ENCODE data around the gene FKBP1B. TPM values are rescaled to one million over a fixed set of nuclear protein-coding genes. Genes with fewer than 3 reads are reported as not detected.

FKBP1B gene
- polyA plus RNA-seq, 1 of the 3 experiments (the other 2 are of a cell fraction) = 69.7 TPM

- TF ChIP-seq, protein P1, sequence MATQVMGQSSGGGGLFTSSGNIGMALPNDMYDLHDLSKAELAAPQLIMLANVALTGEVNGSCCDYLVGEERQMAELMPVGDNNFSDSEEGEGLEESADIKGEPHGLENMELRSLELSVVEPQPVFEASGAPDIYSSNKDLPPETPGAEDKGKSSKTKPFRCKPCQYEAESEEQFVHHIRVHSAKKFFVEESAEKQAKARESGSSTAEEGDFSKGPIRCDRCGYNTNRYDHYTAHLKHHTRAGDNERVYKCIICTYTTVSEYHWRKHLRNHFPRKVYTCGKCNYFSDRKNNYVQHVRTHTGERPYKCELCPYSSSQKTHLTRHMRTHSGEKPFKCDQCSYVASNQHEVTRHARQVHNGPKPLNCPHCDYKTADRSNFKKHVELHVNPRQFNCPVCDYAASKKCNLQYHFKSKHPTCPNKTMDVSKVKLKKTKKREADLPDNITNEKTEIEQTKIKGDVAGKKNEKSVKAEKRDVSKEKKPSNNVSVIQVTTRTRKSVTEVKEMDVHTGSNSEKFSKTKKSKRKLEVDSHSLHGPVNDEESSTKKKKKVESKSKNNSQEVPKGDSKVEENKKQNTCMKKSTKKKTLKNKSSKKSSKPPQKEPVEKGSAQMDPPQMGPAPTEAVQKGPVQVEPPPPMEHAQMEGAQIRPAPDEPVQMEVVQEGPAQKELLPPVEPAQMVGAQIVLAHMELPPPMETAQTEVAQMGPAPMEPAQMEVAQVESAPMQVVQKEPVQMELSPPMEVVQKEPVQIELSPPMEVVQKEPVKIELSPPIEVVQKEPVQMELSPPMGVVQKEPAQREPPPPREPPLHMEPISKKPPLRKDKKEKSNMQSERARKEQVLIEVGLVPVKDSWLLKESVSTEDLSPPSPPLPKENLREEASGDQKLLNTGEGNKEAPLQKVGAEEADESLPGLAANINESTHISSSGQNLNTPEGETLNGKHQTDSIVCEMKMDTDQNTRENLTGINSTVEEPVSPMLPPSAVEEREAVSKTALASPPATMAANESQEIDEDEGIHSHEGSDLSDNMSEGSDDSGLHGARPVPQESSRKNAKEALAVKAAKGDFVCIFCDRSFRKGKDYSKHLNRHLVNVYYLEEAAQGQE (IDR thresholded peaks at IDR 0.05; ENCODE audit: low read depth, low read length) = no peak
- TF ChIP-seq SIN3A (IDR thresholded peaks at IDR 0.05; ENCODE audit: borderline replicate concordance, low read depth, low read length) = peak; percentile 29; the same call in 1 of the 2 replicates
- no peak for TF ChIP-seq FOSL2 (IDR thresholded peaks at IDR 0.05; ENCODE audit: borderline replicate concordance, low read depth)
Measured at GRCh38 chr2:24076849-24077534, 27.5 kb downstream of the FKBP1B start (continued).

DNA sequence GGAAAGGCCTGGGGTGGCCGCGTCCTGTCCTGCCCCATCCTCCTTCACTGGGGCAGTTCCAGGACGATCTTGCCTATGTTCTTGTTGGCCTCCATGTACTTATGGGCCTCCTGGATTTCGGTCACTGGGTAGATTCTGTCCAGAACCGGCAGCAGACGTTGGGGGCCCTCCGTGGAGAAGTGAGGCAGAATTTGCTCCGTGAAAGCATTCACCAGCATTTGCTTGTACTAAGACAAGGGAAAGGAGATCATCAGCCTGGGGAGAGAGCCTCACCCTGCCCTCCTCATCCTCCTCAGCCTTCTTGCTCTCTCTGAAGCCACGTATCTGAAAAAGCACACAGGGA, 28.0 kb downstream of the FKBP1B start:
- Histone ChIP-seq H2AFZ (ENCODE audit: low read depth) (0 out of 2 replicates have a peak overlapping the region, but pooled peaks have one; percentile 4), H4K20me1 (ENCODE audit: insufficient read depth) (no peaks in the 10 kb centered on the region), H3K27ac (ENCODE audit: low read depth in 2 of 2, low read length in 1 of 2) (peak overlapping the region; percentile 3 to 19; a peak in 3 of 4 replicates), H3K36me3 (replicated peaks in 1 of 2; ENCODE audit: control insufficient read depth in 1 of 2, insufficient read depth in 2 of 2, low read length in 1 of 2) (peaks cover 40 to 45% of the 10 kb centered on the region in 2 experiments), H3K9ac (peak overlapping the region; percentile 76), H3F3A (replicated peaks; ENCODE audit: insufficient read depth) (peaks cover 30% of the 10 kb centered on the region), H3K27me3 (ENCODE audit: insufficient read depth) (no peaks in the 10 kb centered on the region), H3K9me2 (no peaks in the 10 kb centered on the region), H3K4me3 (ENCODE audit: low read depth in 2 of 2, low read length in 1 of 2) (peak overlapping the region; percentile 82), H3K4me1 (ENCODE audit: control insufficient read depth in 1 of 2, insufficient read depth in 2 of 2, low read depth in 1 of 2, low read length in 1 of 2) (peaks cover 7% of the 10 kb centered on the region in 2 experiments; a peak in 2 of 4 replicates), H3K9me3 (no peaks in the 10 kb centered on the region), H3K79me2 (ENCODE audit: insufficient read depth) (peaks cover 38% of the 10 kb centered on the region), H3K4me2 (peak overlapping the region; percentile 85)
- POLR2A ChIA-PET = interaction anchor here (1.6 to 2.0 kb wide), 3 partner anchors 30 to 151 kb away, joined by 5 to 25 read pairs (median 16); partner anchors contain the start of genes ATAD2B, UBXN2A and WDCP
- no peak for DNase-seq
- TF ChIP-seq, protein P2, sequence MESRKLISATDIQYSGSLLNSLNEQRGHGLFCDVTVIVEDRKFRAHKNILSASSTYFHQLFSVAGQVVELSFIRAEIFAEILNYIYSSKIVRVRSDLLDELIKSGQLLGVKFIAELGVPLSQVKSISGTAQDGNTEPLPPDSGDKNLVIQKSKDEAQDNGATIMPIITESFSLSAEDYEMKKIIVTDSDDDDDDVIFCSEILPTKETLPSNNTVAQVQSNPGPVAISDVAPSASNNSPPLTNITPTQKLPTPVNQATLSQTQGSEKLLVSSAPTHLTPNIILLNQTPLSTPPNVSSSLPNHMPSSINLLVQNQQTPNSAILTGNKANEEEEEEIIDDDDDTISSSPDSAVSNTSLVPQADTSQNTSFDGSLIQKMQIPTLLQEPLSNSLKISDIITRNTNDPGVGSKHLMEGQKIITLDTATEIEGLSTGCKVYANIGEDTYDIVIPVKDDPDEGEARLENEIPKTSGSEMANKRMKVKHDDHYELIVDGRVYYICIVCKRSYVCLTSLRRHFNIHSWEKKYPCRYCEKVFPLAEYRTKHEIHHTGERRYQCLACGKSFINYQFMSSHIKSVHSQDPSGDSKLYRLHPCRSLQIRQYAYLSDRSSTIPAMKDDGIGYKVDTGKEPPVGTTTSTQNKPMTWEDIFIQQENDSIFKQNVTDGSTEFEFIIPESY (IDR thresholded peaks at IDR 0.05; ENCODE audit: borderline replicate concordance, low read depth) = no peak
- TF ChIP-seq, protein P3, sequence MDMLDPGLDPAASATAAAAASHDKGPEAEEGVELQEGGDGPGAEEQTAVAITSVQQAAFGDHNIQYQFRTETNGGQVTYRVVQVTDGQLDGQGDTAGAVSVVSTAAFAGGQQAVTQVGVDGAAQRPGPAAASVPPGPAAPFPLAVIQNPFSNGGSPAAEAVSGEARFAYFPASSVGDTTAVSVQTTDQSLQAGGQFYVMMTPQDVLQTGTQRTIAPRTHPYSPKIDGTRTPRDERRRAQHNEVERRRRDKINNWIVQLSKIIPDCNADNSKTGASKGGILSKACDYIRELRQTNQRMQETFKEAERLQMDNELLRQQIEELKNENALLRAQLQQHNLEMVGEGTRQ (IDR thresholded peaks at IDR 0.05; ENCODE audit: borderline replicate concordance, low read depth, low read length) = no peak
- TF ChIP-seq FOXJ3 (CRISPR knock-in tag; IDR thresholded peaks at IDR 0.05) (no peak), EP300 (IDR thresholded peaks at IDR 0.05; ENCODE audit: borderline replicate concordance in 1 of 2, low read depth in 1 of 2, low read length in 1 of 2) (no peak), NRF1 (IDR thresholded peaks at IDR 0.05; ENCODE audit: low read depth, low read length) (no peak), RCOR1 (IDR thresholded peaks at IDR 0.05; ENCODE audit: low read length) (no peak), CTCF (IDR thresholded peaks at IDR 0.05) (no peak), SIN3A (IDR thresholded peaks at IDR 0.05; ENCODE audit: borderline replicate concordance, low read depth, low read length) (no peak), MEF2A (IDR thresholded peaks at IDR 0.05; ENCODE audit: borderline replicate concordance, low read depth) (no peak), RAD21 (IDR thresholded peaks at IDR 0.05; ENCODE audit: low read length) (no peak), RXRA (IDR thresholded peaks at IDR 0.05; ENCODE audit: borderline replicate concordance, low read depth) (no peak), CHD2 (IDR thresholded peaks at IDR 0.05; ENCODE audit: low read length, partially characterized antibody) (no peak), MAX (IDR thresholded peaks at IDR 0.05; ENCODE audit: low read depth) (no peak)
- CTCF ChIA-PET = interaction anchor here (1.2 to 5.6 kb wide), 4 partner anchors 17 to 305 kb away, joined by 3 to 34 read pairs (median 6); partner anchors contain the start of genes ATAD2B and FKBP1B
- WGBS (ENCODE audit: low lambda C conversion rate) = 49% methylated on average over 9 of the region's 9 CpGs
